Glutamatergic neuron (in vitro differentiated cells): ENCODE results near the gene ZSWIM1. TPM values are rescaled to one million over a fixed set of nuclear protein-coding genes. Genes with fewer than 3 reads are reported as not detected.

Experiments used
- DNase-seq: peaks from one replicate; pipeline ENCODE4 v3.0.0; 2022
- H3K27ac Mint-ChIP-seq: one replicate; pipeline ENCODE4 v1.8.0; 2020; ENCODE audit warnings: mild to moderate bottlenecking, mixed read lengths, inconsistent platforms; ENCODE audit not compliant: unreplicated experiment
- H3K27me3 Mint-ChIP-seq: one replicate; pipeline ENCODE4 v1.8.0; 2020; ENCODE audit warnings: mild to moderate bottlenecking, moderate library complexity, mixed read lengths, inconsistent platforms; ENCODE audit not compliant: unreplicated experiment
- H3K36me3 Mint-ChIP-seq: one replicate; pipeline ENCODE4 v1.8.0; 2020; ENCODE audit warnings: mild to moderate bottlenecking, mixed read lengths, inconsistent platforms; ENCODE audit not compliant: unreplicated experiment
- H3K4me1 Mint-ChIP-seq: one replicate; pipeline ENCODE4 v1.8.0; 2020; ENCODE audit warnings: mild to moderate bottlenecking, low read depth, mixed read lengths, inconsistent platforms; ENCODE audit not compliant: unreplicated experiment
- H3K4me3 Mint-ChIP-seq: one replicate; pipeline ENCODE4 v1.8.0; 2020; ENCODE audit warnings: mild to moderate bottlenecking, mixed read lengths, inconsistent platforms; ENCODE audit not compliant: unreplicated experiment
- H3K9me3 Mint-ChIP-seq: one replicate; pipeline ENCODE4 v1.8.0; 2020; ENCODE audit warnings: mild to moderate bottlenecking, moderate library complexity, mixed read lengths, inconsistent platforms; ENCODE audit not compliant: unreplicated experiment
- CTCF ChIP-seq: fragments of 200-600 bp; sonication (generic); IDR thresholded peaks from one replicate; pipeline ENCODE4 v1.5.0; 2021; ENCODE audit not compliant: partially characterized antibody, unreplicated experiment
- total RNA-seq: library from RNA; stranded (reverse); fragmentation: NEBNext Ultra II Directional; extraction: Animal tissue kit (Norgen Biotek cat#: 25700); gene quantifications from one replicate; pipeline ENCODE4 v1.2.1, GENCODE V29; 2021; ENCODE audit not compliant: unreplicated experiment

ZSWIM1 gene
- total RNA-seq, 1 donor from 2014 or later: 10.2 TPM

GRCh38 chr20:45902199-45902701 lies 21.2 kb downstream of the ZSWIM1 start:
- H3K27me3 Mint-ChIP-seq: peaks cover 8% of the 10 kb centered on the region
- TF ChIP-seq CTCF: no peak
- no peak overlapping the region for H3K4me3 Mint-ChIP-seq
- no peaks in the 10 kb centered on the region for H3K36me3 Mint-ChIP-seq
- H3K9me3 Mint-ChIP-seq: peaks cover 2% of the 10 kb centered on the region
- peaks cover 5% of the 10 kb centered on the region for H3K4me1 Mint-ChIP-seq
- no peak for DNase-seq
- H3K27ac Mint-ChIP-seq: no peak overlapping the region

- Mint-ChIP-seq H3K9me3 (peaks cover 3% of the 10 kb centered on the region), H3K27me3 (no peaks in the 10 kb centered on the region), H3K27ac (no peak overlapping the region), H3K4me1 (no peaks in the 10 kb centered on the region), H3K4me3 (no peak overlapping the region), H3K36me3 (no peaks in the 10 kb centered on the region)
- no peak for DNase-seq
- no peak for TF ChIP-seq CTCF
Observed at GRCh38 chr20:45904583-45905504, 23.8 kb downstream of the ZSWIM1 start.

- TF ChIP-seq CTCF: no peak
- Mint-ChIP-seq H3K27me3 (peaks cover under 1% of the 10 kb centered on the region), H3K36me3 (no peaks in the 10 kb centered on the region), H3K4me3 (no peak overlapping the region), H3K9me3 (peaks cover 3% of the 10 kb centered on the region), H3K4me1 (peaks cover 1% of the 10 kb centered on the region), H3K27ac (no peak overlapping the region)
- no peak for DNase-seq
Observed at GRCh38 chr20:45905505-45906079, 24.6 kb downstream of the ZSWIM1 start.

- H3K4me3 Mint-ChIP-seq: no peak overlapping the region
- H3K27me3 Mint-ChIP-seq: peaks cover 4% of the 10 kb centered on the region
- H3K9me3 Mint-ChIP-seq: peaks cover 3% of the 10 kb centered on the region
- H3K4me1 Mint-ChIP-seq: peaks cover 3% of the 10 kb centered on the region
- H3K36me3 Mint-ChIP-seq: no peaks in the 10 kb centered on the region
- TF ChIP-seq CTCF: no peak
- H3K27ac Mint-ChIP-seq: no peak overlapping the region
- no peak for DNase-seq
Observed at GRCh38 chr20:45907219-45907948, 26.4 kb downstream of the ZSWIM1 start.
